AG04450 (cell line): ENCODE data around the gene SOX10. TPM values are rescaled to one million over a fixed set of nuclear protein-coding genes. Genes with fewer than 3 reads are reported as not detected.

Source experiments
- CTCF ChIA-PET: fragments of 300-600, 350-600 bp; formaldehyde crosslinking; extraction: SDS; loops from one replicate; lab custom pipeline; 2022; ENCODE audit warnings: antibody characterized with exemption, inconsistent platforms; lab: Charles Lee
- POLR2A ChIA-PET: fragments of 350-600 bp; formaldehyde crosslinking; extraction: SDS; loops from one replicate; lab custom pipeline; 2021; ENCODE audit warnings: antibody characterized with exemption, inconsistent platforms; lab: Yijun Ruan, JAX
- DNase-seq: peaks from one replicate; pipeline ENCODE4 v3.0.0-alpha.2; 2011; ENCODE audit warnings: low read depth, low spot score
- H3K27ac ChIP-seq: one replicate; pipeline ENCODE4 v1.5.1; 2012; ENCODE audit warnings: low read depth, low read length, control low read depth
- H3K27me3 ChIP-seq: one replicate; pipeline ENCODE4 v1.6.0; 2012; ENCODE audit warnings: low read length; ENCODE audit not compliant: control insufficient read depth, insufficient read depth
- H3K4me3 ChIP-seq: 2 replicates; pipeline ENCODE4 v1.5.1; 2011; ENCODE audit warnings: mild to moderate bottlenecking, low read depth, low read length, control low read depth
- H3K9me3 ChIP-seq: 2 replicates; pipeline ENCODE4 v1.5.1; 2012; ENCODE audit warnings: low read length; ENCODE audit not compliant: control insufficient read depth, insufficient read depth
- polyA plus RNA-seq: library from polyadenylated mRNA; depleted of rRNA; stranded (reverse); fragments of >200 nt; gene quantifications from 2 replicates; pipeline ENCODE4 v1.2.3, GENCODE V29; 2011
- TF ChIP-seq, protein P1 (sequence below): IDR thresholded peaks from 2 replicates; pipeline ENCODE4 v1.5.1; 2011; ENCODE audit warnings: low read depth, low read length, control low read depth, inconsistent platforms

Gene SOX10
- polyA plus RNA-seq, 1 experiment = not detected

DNA sequence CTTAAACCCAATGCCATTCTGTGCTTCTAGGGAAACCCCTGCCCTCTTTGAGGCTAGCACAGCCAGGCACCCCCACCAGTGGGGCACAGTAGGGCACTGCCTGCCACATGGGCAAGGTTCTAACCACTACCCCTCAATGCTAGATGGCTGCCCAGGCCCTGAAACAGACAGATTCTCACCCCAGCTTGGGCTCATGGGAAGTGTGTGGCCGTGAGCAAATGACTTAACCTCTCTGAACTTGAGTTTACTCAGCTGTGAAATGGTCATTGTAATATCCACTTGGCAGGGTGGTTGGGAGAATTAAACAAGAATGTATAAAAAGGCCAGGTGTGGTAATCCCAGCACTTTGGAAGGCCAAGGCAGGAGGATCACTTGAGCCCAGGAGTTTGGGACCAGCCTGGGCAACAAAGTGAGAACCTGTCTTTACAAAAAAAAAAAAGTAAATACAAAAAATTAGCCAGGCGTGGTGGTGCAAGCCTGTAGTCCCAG is 53.4 kb downstream of the SOX10 start:
- TF ChIP-seq, protein P1, sequence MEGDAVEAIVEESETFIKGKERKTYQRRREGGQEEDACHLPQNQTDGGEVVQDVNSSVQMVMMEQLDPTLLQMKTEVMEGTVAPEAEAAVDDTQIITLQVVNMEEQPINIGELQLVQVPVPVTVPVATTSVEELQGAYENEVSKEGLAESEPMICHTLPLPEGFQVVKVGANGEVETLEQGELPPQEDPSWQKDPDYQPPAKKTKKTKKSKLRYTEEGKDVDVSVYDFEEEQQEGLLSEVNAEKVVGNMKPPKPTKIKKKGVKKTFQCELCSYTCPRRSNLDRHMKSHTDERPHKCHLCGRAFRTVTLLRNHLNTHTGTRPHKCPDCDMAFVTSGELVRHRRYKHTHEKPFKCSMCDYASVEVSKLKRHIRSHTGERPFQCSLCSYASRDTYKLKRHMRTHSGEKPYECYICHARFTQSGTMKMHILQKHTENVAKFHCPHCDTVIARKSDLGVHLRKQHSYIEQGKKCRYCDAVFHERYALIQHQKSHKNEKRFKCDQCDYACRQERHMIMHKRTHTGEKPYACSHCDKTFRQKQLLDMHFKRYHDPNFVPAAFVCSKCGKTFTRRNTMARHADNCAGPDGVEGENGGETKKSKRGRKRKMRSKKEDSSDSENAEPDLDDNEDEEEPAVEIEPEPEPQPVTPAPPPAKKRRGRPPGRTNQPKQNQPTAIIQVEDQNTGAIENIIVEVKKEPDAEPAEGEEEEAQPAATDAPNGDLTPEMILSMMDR = 0 out of 2 replicates have a peak, but pooled peaks have one; percentile 22
- Histone ChIP-seq H3K4me3 (no peak overlapping the region), H3K27ac (no peak overlapping the region), H3K9me3 (no peaks in the 10 kb centered on the region; the same call in 1 of the 2 replicates), H3K27me3 (no peaks in the 10 kb centered on the region)
- no peak for DNase-seq
- ChIA-PET POLR2A (interaction anchor here (0.7 kb wide), 1 partner anchor 899 kb away, joined by 3 read pairs; no protein-coding TSS in a partner anchor), CTCF (interaction anchor here (1.0 to 2.2 kb wide), 7 partner anchors 15 to 113 kb away, joined by 3 to 14 read pairs (median 5); partner anchors contain the start of gene MICALL1)

DNA sequence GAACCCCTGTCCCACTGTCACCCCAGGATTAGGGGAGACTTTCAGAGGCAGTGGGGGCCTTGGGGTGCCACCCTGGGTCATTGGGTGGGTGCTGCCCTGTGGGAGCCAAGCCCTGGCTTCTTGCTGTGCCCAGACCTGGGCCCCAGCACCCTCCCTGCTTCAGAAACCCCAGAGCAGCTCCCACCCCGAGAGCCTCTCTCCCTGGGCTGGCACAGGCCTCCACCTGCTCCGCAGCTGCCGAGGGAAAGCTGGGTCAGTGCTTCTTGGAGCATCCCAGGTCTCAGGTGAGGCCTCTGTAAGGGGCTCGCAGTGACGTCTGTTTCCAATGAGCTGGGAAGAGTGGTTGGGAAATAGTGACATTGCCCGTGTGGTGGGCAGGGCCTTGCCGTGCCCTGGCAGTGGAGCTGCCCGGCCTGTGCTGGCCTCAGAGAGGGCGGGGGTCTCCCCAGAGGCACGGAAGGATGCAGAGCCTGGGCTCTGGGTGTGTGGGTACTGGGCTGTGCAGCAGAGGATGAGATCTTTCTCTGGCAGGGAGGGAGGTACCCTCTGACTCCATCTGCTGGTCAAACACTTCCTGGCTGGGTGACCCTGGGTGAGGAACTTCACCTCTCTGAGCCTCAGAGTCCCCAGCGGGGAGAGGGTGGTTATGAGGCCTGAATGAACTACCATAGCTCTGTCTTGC is 53.9 kb downstream of the SOX10 start:
- Histone ChIP-seq H3K27me3 (no peaks in the 10 kb centered on the region), H3K9me3 (no peaks in the 10 kb centered on the region; the same call in 1 of the 2 replicates), H3K27ac (no peak overlapping the region), H3K4me3 (no peak overlapping the region)
- POLR2A ChIA-PET = no interaction called here
- CTCF ChIA-PET = interaction anchor here (1.0 to 2.2 kb wide), 7 partner anchors 15 to 113 kb away, joined by 3 to 14 read pairs (median 5); partner anchors contain the start of gene MICALL1
- no peak for DNase-seq
- TF ChIP-seq, protein P1 = peak; percentile 58

DNA sequence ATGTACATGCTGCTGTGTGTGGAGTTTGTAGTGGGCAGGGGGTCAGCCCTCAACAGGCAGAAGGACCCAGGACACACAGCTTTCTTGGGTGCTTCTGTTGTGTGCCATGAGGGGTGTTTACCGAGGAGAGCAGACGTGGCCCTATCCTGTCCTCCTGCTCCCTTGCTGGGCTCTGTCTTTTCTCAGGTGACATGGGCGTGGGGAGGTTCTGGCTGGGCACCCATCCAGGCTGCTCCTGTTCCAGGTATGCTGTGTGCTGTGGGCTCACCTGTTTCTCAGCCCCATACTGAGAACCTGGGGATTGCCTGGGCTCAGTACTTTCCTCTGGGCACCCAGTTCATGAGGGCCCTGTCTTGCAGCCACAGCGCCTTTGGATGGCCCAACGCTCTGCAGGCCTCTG is 55.0 kb downstream of the SOX10 start:
- Histone ChIP-seq H3K27me3 (no peaks in the 10 kb centered on the region), H3K27ac (no peak overlapping the region), H3K4me3 (no peak overlapping the region), H3K9me3 (no peaks in the 10 kb centered on the region; the same call in 1 of the 2 replicates)
- DNase-seq = no peak
- TF ChIP-seq, protein P1 = no peak
- POLR2A ChIA-PET = no interaction called here
- CTCF ChIA-PET = no interaction called here

DNA sequence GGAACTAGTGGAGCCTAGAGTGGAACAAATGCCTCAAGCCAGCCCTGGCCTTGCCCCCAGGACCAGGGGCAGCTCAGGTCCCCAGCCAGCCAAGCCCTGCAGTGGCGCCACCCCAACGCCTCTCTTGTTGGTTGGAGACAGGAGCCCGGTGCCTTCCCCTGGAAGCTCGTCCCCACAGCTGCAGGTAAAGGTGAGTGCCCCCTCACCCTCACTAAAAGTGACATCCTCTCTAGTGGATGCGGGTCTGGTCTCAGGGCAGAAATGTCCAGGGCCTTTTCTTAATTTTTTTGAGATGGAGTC is 56.8 kb downstream of the SOX10 start:
- POLR2A ChIA-PET = no interaction called here
- TF ChIP-seq, protein P1 = no peak
- H3K27ac ChIP-seq = no peak overlapping the region
- CTCF ChIA-PET = no interaction called here
- H3K9me3 ChIP-seq = no peaks in the 10 kb centered on the region; the same call in 1 of the 2 replicates
- no peak overlapping the region for H3K4me3 ChIP-seq
- DNase-seq = no peak
- no peaks in the 10 kb centered on the region for H3K27me3 ChIP-seq
